Parathyroid adenoma (tissue), 2 donors: ENCODE measurements around the gene OXT.
A peak's percentile ranks its signal among the peaks of the same experiment; 100 is the strongest.

Experiments
- H2AFZ ChIP-seq: fragments of 300-600 bp; sonication (generic); one replicate; pipeline ENCODE4 v1.7.0; 2017; ENCODE audit warnings: antibody characterized with exemption, mild to moderate bottlenecking
- H3K27ac ChIP-seq: fragments of 300-600 bp; sonication (generic); one replicate; pipeline ENCODE4 v1.7.0; 2017
- H3K27me3 ChIP-seq: fragments of 300-600 bp; sonication (generic); one replicate; pipeline ENCODE4 v1.7.0; 2017; ENCODE audit warnings: low read length; ENCODE audit not compliant: control insufficient read depth, insufficient read depth
- H3K36me3 ChIP-seq: fragments of 300-600 bp; sonication (generic); one replicate; pipeline ENCODE4 v1.7.0; 2017; ENCODE audit warnings: low read length; ENCODE audit not compliant: control insufficient read depth, insufficient read depth
- H3K4me1 ChIP-seq: fragments of 300-600 bp; sonication (generic); one replicate; pipeline ENCODE4 v1.7.0; 2017; ENCODE audit warnings: control low read depth
- H3K4me2 ChIP-seq: fragments of 300-600 bp; sonication (generic); one replicate; pipeline ENCODE4 v1.7.0; 2017; ENCODE audit warnings: low read length
- H3K4me3 ChIP-seq: fragments of 300-600 bp; sonication (generic); one replicate; pipeline ENCODE4 v1.7.0; 2017; ENCODE audit warnings: low read depth, low read length
- H3K79me2 ChIP-seq: fragments of 300-600 bp; sonication (generic); one replicate; pipeline ENCODE4 v1.7.0; 2017; ENCODE audit warnings: control low read depth
- H3K9ac ChIP-seq: fragments of 300-600 bp; sonication (generic); one replicate; pipeline ENCODE4 v1.7.0; 2017; ENCODE audit warnings: mild to moderate bottlenecking
- H3K9me3 ChIP-seq: fragments of 300-600 bp; sonication (generic); one replicate; pipeline ENCODE4 v1.7.0; 2017; ENCODE audit warnings: low read length; ENCODE audit not compliant: control insufficient read depth
- CTCF ChIP-seq: fragments of 300-600 bp; sonication (generic); IDR thresholded peaks from one replicate; pipeline ENCODE4 v1.7.0; 2017; ENCODE audit warnings: antibody characterized with exemption, mild to moderate bottlenecking
- donor health status: primary hyperparathyroidism.

The OXT gene

DNA sequence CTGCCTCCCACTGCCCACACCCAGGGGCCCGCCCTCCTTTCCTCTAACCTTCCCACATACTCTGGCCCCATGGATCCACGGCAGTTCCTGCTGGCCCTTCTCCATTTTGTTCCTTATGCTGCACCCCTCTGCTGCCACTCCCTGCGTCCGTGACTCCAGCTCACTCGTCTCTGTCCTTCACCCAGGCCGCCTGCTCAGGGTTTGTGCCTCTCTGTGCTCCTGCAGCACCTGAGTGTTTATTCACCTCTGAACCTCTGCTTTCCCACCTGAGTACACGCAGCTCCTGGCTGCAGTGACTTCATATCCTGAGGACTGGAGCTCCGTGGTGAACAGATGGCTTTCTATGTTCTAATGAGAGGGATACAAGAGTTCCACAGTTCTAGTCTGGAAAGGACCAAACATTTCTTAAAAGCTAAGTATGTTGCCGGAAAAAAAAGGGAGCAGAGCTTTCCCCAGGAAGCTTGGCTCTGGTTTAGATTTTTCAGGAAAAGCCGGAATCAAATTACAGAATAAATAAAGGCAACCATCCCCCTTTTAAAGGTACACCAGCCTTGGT is 29.5 kb upstream of the OXT start:
- H3K9me3 ChIP-seq, result no peaks in the 10 kb centered on the region
- H3K36me3 ChIP-seq, result no peaks in the 10 kb centered on the region
- H3K27ac ChIP-seq, result peak overlapping the region; percentile 74
- H3K27me3 ChIP-seq, result no peaks in the 10 kb centered on the region
- no peak overlapping the region for H3K9ac ChIP-seq
- H3K4me3 ChIP-seq, result no peak overlapping the region
- peak overlapping the region; percentile 54 for H2AFZ ChIP-seq
- H3K4me2 ChIP-seq, result peak overlapping the region; percentile 8
- no peaks in the 10 kb centered on the region for H3K79me2 ChIP-seq
- H3K4me1 ChIP-seq, result peaks cover 9% of the 10 kb centered on the region
- no peak for TF ChIP-seq CTCF

DNA sequence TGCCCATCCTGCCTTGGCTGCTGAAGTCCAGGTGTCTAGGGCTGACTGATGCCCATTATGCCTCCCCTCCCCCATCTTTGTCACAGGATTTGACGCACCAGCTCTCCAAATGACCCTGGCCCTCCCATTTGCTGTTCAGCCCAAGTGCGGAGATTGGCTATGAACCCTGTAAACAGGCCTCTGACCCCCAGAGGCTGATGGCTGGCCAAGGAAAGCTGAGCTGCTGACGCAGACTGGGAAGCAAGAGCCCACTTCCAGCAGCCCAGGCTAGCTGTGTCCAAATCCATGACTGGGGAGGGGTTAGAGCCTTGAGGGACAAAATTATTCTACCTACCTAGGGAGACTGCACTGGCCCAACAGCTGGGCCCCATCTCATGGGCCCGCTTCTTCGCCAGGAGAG is 28.8 kb upstream of the OXT start:
- TF ChIP-seq CTCF, result no peak
- Histone ChIP-seq H3K27ac (peak overlapping the region; percentile 74), H3K9ac (no peak overlapping the region), H3K4me3 (no peak overlapping the region), H3K4me2 (no peak overlapping the region), H3K36me3 (no peaks in the 10 kb centered on the region), H3K9me3 (no peaks in the 10 kb centered on the region), H2AFZ (no peak overlapping the region), H3K79me2 (no peaks in the 10 kb centered on the region), H3K4me1 (peaks cover 9% of the 10 kb centered on the region), H3K27me3 (no peaks in the 10 kb centered on the region)

GRCh38 chr20:3043322-3043721 is 28.1 kb upstream of the OXT start, which contains the start of gene GNRH2:
GNRH2 (plus strand) TSS chr20:3043622; CDS start chr20:3044415, 793 bp downstream.
- no peak within 1 kb of the TSS for H3K4me2 ChIP-seq
- peaks cover 9% of the 10 kb centered on the region for H3K4me1 ChIP-seq
- no peak within 1 kb of the TSS for H3K4me3 ChIP-seq
- no peaks in the 10 kb centered on the region for H3K9me3 ChIP-seq
- no peaks in the 10 kb centered on the region for H3K27me3 ChIP-seq
- H2AFZ ChIP-seq, result no peak within 1 kb of the TSS
- H3K79me2 ChIP-seq, result peaks cover 2% of the 10 kb centered on the region
- peak within 1 kb of the TSS; percentile 74 for H3K27ac ChIP-seq
- no peak within 1 kb of the TSS for H3K9ac ChIP-seq
- no peak for TF ChIP-seq CTCF
- H3K36me3 ChIP-seq, result no peaks in the 10 kb centered on the region

DNA sequence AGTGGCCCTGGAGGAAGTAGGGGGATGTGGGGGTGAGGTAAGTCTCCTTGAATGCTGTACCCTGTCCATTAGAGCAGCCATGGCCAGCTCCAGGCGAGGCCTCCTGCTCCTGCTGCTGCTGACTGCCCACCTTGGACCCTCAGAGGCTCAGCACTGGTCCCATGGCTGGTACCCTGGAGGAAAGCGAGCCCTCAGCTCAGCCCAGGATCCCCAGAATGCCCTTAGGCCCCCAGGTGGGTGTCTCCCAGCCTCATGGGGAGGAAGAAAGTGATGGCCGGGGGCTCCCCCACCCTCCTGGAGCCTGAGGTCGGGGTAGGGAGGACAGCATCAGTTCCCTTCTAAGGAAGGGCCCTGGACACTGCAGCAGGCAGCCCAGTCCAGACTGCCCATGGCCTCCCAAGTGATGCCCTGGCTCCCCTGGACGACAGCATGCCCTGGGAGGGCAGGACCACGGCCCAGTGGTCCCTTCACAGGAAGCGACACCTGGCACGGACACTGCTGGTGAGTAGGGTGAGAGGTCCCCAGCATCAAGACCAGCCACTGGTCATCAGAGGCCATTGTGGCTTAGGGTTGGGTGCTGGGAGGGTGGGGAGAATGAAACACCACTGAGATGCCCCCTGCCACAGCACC is 27.0 kb upstream of the OXT start:
- peaks cover 9% of the 10 kb centered on the region for H3K4me1 ChIP-seq
- H3K9me3 ChIP-seq, result no peaks in the 10 kb centered on the region
- no peaks in the 10 kb centered on the region for H3K36me3 ChIP-seq
- TF ChIP-seq CTCF, result no peak
- no peak overlapping the region for H3K27ac ChIP-seq
- no peak overlapping the region for H3K4me2 ChIP-seq
- H3K27me3 ChIP-seq, result no peaks in the 10 kb centered on the region
- H2AFZ ChIP-seq, result peak overlapping the region; percentile 100
- no peak overlapping the region for H3K4me3 ChIP-seq
- no peak overlapping the region for H3K9ac ChIP-seq
- H3K79me2 ChIP-seq, result peaks cover 2% of the 10 kb centered on the region
